Hepatocyte (in vitro differentiated cells): ENCODE results near the gene AP1G1.

ENCODE experiments used
- EZH2 ChIP-seq: fragments of 200-600 bp; sonication (generic); IDR thresholded peaks from 2 replicates; pipeline ENCODE4 v1.6.1; 2016; ENCODE audit warnings: antibody characterized with exemption, mild to moderate bottlenecking, borderline replicate concordance
- EZH2phosphoT487 ChIP-seq: fragments of 200-600 bp; sonication (generic); IDR thresholded peaks from one replicate; pipeline ENCODE4 v1.6.1; 2018; ENCODE audit warnings: antibody characterized with exemption, mild to moderate bottlenecking, low read depth, moderate library complexity; ENCODE audit not compliant: unreplicated experiment, severe bottlenecking
- TF ChIP-seq, protein P1 (sequence below): fragments of 200-600 bp; sonication (generic); IDR thresholded peaks from 2 replicates; pipeline ENCODE4 v1.5.1; 2016; ENCODE audit warnings: antibody characterized with exemption, mild to moderate bottlenecking; ENCODE audit not compliant: poor library complexity

DNA sequence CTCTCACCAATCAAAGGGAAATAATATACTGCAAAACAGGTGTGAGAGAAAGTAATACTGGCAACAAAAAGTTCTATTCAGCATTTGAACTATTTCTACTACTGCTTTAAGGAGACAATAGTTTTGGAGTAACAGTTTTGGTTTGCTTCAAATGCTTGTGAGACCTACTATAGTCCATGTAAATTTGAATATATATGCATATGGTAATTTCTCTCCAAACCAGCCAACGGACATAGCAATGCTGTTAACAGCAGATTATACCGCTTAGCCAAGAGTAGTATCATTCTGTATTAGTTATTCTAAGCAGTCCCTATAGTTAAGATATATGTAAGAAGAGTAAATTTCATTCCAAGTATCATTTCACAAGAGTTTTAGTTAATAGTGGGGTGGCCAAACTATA lies 102.6 kb downstream of the AP1G1 start:
- TF ChIP-seq, protein P1, sequence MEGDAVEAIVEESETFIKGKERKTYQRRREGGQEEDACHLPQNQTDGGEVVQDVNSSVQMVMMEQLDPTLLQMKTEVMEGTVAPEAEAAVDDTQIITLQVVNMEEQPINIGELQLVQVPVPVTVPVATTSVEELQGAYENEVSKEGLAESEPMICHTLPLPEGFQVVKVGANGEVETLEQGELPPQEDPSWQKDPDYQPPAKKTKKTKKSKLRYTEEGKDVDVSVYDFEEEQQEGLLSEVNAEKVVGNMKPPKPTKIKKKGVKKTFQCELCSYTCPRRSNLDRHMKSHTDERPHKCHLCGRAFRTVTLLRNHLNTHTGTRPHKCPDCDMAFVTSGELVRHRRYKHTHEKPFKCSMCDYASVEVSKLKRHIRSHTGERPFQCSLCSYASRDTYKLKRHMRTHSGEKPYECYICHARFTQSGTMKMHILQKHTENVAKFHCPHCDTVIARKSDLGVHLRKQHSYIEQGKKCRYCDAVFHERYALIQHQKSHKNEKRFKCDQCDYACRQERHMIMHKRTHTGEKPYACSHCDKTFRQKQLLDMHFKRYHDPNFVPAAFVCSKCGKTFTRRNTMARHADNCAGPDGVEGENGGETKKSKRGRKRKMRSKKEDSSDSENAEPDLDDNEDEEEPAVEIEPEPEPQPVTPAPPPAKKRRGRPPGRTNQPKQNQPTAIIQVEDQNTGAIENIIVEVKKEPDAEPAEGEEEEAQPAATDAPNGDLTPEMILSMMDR = no peak
- TF ChIP-seq EZH2phosphoT487 = no peak
- TF ChIP-seq EZH2 = no peak
